Ramos (cell line): ENCODE measurements around the gene CD164.
"Not testable (repeated sequence)": the region's sequence is repeated elsewhere in the genome, so short reads cannot be mapped to it uniquely, and the experiment has no call there.

Experiments
- in situ Hi-C: fragments of 300-500 bp; cut with MboI; formaldehyde crosslinking; loops from one replicate; pipeline ENCODE4 v1.14.3; 2022; ENCODE audit warnings: low sequenced_read_pairs; ENCODE audit not compliant: unreplicated experiment

CD164 gene

GRCh38 chr6:109379711-109380110, 2.6 kb downstream of the CD164 start:
- in situ Hi-C loops: loop anchor here (25.0 kb wide), 2 partner anchors 192 to 842 kb away; no protein-coding TSS in a partner anchor

- in situ Hi-C loops: loop anchor here (25.0 kb wide), 2 partner anchors 190 to 840 kb away; no protein-coding TSS in a partner anchor
Observed at GRCh38 chr6:109377717-109378116, 4.5 kb downstream of the CD164 start.

GRCh38 chr6:109374326-109374892, 7.9 kb downstream of the CD164 start:
- in situ Hi-C loops: no loop called here

GRCh38 chr6:109373762-109374161, 8.5 kb downstream of the CD164 start:
- in situ Hi-C loops: no loop called here

- in situ Hi-C loops: no loop called here
Observed at GRCh38 chr6:109373331-109373730, 8.9 kb downstream of the CD164 start.

GRCh38 chr6:109372130-109372529, 10.1 kb downstream of the CD164 start:
- in situ Hi-C loops: no loop called here

GRCh38 chr6:109370792-109371191, 11.5 kb downstream of the CD164 start:
- in situ Hi-C loops: no loop called here

- in situ Hi-C loops: no loop called here
Observed at GRCh38 chr6:109370336-109370735, 11.9 kb downstream of the CD164 start.

GRCh38 chr6:109369728-109370127, 12.5 kb downstream of the CD164 start:
- in situ Hi-C loops: no loop called here

- in situ Hi-C loops: not testable (repeated sequence)
Observed at GRCh38 chr6:109364382-109365078, 17.7 kb downstream of the CD164 start.

GRCh38 chr6:109363753-109364152, 18.5 kb downstream of the CD164 start:
- in situ Hi-C loops: no loop called here

GRCh38 chr6:109362102-109362884, 20.0 kb downstream of the CD164 start:
- in situ Hi-C loops: no loop called here

- in situ Hi-C loops: no loop called here
Observed at GRCh38 chr6:109360791-109361190, 21.5 kb downstream of the CD164 start.

GRCh38 chr6:109360281-109360680, 22.0 kb downstream of the CD164 start:
- in situ Hi-C loops: no loop called here

GRCh38 chr6:109359248-109359647, 23.0 kb downstream of the CD164 start:
- in situ Hi-C loops: no loop called here

GRCh38 chr6:109358204-109358603, 24.1 kb downstream of the CD164 start:
- in situ Hi-C loops: no loop called here

GRCh38 chr6:109356237-109356636, 26.0 kb downstream of the CD164 start:
- in situ Hi-C loops: no loop called here

- in situ Hi-C loops: no loop called here
Observed at GRCh38 chr6:109351231-109352130, 30.8 kb downstream of the CD164 start.

GRCh38 chr6:109349419-109349987, 32.8 kb downstream of the CD164 start:
- in situ Hi-C loops: no loop called here

- in situ Hi-C loops: no loop called here
Observed at GRCh38 chr6:109348226-109348625, 34.0 kb downstream of the CD164 start.
